ENCODE measurements around the gene MRPL1.

Gene MRPL1

DNA sequence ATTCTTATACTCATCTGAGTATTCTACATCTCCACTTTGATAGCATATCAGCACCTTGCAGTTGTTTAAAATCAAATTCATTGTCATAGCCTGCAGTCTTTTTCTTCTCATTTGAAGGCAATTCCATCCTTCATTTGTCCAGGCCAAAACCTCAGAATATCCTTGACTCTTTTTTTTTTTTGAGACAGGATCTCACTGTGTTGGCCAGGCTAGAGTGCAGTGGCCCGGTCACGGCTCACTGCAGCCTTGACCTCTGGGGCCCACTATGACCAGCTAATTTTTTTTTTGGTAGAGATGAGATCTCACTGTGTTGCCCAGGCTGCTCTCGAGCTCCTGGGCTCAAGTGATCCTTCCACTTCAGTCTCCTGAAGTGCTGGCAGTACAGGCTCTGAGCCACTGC is 2.6 kb downstream of the MRPL1 start:
- no peak overlapping the region for H3K4me3 ChIP-seq (ENCODE audit: low read depth, low read length)
- TF ChIP-seq, protein P1, sequence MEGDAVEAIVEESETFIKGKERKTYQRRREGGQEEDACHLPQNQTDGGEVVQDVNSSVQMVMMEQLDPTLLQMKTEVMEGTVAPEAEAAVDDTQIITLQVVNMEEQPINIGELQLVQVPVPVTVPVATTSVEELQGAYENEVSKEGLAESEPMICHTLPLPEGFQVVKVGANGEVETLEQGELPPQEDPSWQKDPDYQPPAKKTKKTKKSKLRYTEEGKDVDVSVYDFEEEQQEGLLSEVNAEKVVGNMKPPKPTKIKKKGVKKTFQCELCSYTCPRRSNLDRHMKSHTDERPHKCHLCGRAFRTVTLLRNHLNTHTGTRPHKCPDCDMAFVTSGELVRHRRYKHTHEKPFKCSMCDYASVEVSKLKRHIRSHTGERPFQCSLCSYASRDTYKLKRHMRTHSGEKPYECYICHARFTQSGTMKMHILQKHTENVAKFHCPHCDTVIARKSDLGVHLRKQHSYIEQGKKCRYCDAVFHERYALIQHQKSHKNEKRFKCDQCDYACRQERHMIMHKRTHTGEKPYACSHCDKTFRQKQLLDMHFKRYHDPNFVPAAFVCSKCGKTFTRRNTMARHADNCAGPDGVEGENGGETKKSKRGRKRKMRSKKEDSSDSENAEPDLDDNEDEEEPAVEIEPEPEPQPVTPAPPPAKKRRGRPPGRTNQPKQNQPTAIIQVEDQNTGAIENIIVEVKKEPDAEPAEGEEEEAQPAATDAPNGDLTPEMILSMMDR (IDR thresholded peaks at IDR 0.05; ENCODE audit: low read depth, low read length): no peak
- no peak for DNase-seq (ENCODE audit: low read depth, low spot score)
- in situ Hi-C loops (cut with HindIII; ENCODE audit: low sequenced_read_pairs): no loop called here

DNA sequence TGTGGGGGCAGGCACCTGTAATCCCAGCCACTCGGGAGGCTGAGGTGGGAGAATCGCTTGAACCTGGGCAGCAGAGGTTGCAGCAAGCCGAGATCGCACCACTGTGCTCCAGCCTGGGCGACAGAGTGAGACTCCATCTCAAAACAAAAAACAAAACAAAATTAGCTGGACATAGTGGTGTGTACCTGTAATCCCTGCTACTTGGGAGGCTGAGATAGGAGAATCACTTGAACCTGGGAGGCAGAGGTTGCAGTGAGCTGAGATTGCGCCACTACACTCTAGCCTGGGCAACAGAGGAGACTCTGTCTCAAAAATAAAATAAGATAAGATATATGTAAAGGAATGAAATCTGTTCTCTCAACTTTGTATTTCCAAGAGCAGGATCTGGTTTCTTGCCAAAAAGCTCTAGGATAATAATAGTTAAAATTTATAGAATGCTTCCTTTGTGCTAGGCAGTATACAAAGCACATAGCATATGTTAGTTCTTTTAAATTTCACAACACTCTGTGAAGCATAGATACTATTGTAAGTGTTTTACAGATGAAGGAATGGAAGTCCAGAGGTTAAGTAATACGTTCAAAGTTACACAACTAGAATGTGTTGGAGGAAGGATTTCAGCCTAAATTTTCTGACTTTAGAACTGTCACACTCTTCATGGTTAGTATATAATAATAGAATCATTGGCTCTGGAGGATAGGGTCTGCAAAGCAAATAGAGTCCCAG is 10.3 kb downstream of the MRPL1 start:
- TF ChIP-seq, protein P1 (IDR thresholded peaks at IDR 0.05; ENCODE audit: low read depth, low read length): no peak
- DNase-seq (ENCODE audit: low read depth, low spot score): no peak
- in situ Hi-C loops (cut with HindIII; ENCODE audit: low sequenced_read_pairs): no loop called here
- H3K4me3 ChIP-seq (ENCODE audit: low read depth, low read length): no peak overlapping the region

DNA sequence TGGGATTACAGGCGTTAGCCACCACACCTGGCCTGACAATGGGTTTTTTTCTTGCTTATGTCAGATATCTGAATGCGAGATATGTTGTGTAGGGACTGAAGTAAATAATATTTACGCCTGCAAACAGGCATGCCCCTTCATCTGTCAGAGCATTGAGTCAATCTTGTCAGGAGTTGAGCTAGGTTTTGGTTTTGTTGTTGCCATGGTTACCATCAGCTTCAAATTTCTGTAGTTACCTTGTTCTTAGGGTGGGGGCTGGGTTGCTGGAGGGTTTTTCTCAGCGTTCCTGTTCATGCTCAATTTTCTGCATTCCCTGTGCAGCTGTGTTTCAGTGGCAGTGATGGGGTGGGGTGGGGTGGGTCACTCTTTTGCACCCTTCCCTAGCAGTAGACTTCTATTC is 14.5 kb downstream of the MRPL1 start:
- in situ Hi-C loops (cut with HindIII; ENCODE audit: low sequenced_read_pairs): no loop called here
- H3K4me3 ChIP-seq (ENCODE audit: low read depth, low read length): no peak overlapping the region
- DNase-seq (ENCODE audit: low read depth, low spot score): no peak
- TF ChIP-seq, protein P1 (IDR thresholded peaks at IDR 0.05; ENCODE audit: low read depth, low read length): no peak

DNA sequence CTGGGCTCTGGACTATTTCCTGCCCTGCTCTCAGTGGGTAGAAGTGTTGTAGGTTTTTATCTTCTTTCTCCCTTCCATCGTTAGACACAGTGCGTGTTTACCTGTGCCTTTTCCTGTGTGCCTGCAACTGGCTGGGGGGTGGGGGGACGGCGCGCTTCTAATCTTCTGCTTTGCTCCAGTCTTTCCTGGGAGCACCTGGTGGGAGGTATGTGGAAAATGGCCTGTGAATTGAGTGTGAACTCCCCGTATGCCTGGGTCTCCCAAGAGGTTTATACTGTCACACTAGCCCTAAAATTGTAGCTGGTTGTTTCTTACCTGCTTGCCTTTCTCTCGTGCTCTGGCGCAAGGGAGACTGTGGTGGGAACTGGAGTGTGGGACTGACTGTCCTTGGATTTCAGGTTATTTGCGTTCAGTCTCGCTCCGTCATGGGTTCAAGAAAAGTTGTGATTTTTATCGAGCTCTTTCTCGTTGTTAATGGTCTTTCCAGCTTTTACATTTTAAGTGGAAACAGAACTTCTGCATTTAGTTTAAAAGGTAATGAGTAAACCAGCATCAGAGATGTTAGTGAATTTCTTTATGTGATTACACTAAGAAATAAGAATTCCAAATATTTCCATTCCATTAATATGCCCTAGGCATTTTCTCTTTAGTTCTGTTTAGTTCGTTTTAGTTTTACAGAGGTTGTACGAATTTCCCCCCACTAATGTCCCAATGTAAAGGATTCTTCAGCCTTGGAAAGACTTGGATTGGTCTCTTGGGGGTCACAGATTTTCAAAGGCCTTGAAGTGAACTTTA is 15.3 kb downstream of the MRPL1 start:
- DNase-seq (ENCODE audit: low read depth, low spot score): no peak
- H3K4me3 ChIP-seq (ENCODE audit: low read depth, low read length): no peak overlapping the region
- TF ChIP-seq, protein P1 (IDR thresholded peaks at IDR 0.05; ENCODE audit: low read depth, low read length): no peak
- in situ Hi-C loops (cut with HindIII; ENCODE audit: low sequenced_read_pairs): no loop called here

DNA sequence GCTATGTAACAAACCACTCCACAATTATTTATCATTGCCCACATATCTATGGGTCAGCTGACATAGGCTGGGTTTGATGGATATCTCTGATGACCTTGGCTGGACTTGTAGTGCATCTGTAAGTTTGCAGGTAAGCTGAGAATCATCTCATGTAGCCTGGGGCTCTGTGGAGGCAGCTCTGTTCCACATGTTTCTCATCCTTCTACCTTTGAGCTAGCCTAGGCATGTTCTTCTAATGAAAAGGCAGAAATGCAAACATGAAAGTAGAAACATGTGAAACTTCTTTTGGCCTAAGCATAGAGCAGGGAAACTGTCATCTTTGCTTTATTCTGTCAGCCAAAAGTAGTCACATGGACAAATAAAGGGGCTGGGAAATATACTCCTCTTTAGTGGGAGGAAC is 18.2 kb downstream of the MRPL1 start:
- TF ChIP-seq, protein P1 (IDR thresholded peaks at IDR 0.05; ENCODE audit: low read depth, low read length): no peak
- DNase-seq (ENCODE audit: low read depth, low spot score): no peak
- in situ Hi-C loops (cut with HindIII; ENCODE audit: low sequenced_read_pairs): no loop called here
- no peak overlapping the region for H3K4me3 ChIP-seq (ENCODE audit: low read depth, low read length)

DNA sequence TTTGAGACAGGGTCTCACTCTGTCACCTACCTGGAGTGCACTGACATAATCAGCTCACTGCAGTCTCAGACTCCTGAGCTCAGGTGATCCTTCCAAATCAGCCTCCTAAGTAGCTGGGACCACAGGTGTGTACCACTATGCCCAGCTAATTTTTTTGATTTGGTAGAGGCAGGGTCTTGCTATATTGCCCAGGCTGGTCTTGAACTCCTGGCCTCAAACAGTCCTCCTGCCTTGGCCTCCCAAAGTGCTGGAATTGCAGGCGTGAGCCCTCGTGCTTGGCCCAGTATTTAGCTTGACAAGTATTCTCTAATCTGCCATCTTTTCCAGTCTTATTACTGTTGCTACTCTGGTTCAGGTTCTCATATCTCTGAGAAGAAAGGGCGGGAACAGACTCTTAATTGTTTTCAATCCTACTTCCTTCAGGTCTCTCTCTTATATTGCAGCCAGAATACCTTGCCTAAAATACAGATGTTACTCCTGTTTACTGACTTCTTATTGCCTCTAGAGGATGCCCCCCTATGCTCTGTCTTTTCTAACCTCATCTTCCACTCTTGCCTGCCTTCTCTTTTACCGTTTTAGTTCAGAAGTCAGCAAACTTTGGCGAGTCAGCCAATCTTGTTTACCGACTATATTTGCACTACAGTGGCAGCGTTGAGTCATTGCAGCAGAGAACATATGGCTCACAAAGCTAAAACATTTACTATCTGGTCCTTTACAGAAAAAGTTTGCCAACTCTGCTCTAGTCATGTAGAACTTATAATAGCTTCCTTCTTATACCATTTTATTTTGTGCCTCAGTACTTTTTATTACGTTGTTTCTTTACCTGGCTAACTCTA is 19.0 kb downstream of the MRPL1 start:
- TF ChIP-seq, protein P1 (IDR thresholded peaks at IDR 0.05; ENCODE audit: low read depth, low read length): no peak
- H3K4me3 ChIP-seq (ENCODE audit: low read depth, low read length): no peak overlapping the region
- DNase-seq (ENCODE audit: low read depth, low spot score): peak; percentile 15
- in situ Hi-C loops (cut with HindIII; ENCODE audit: low sequenced_read_pairs): no loop called here

Measured in astrocyte of the spinal cord (primary cell).